Pons (tissue), 1 donor: ENCODE results near the gene NDUFB7.
"Not testable (repeated sequence)": the region's sequence is repeated elsewhere in the genome, so short reads cannot be mapped to it uniquely, and the experiment has no call there.

ENCODE experiments used
- DNase-seq: peaks from one replicate; pipeline ENCODE4 v3.0.0-alpha.2; 2016; ENCODE audit warnings: low spot score

Gene NDUFB7

GRCh38 chr19:14570864-14571527, 870 bp downstream of the NDUFB7 start:
- DNase-seq = no peak

DNA sequence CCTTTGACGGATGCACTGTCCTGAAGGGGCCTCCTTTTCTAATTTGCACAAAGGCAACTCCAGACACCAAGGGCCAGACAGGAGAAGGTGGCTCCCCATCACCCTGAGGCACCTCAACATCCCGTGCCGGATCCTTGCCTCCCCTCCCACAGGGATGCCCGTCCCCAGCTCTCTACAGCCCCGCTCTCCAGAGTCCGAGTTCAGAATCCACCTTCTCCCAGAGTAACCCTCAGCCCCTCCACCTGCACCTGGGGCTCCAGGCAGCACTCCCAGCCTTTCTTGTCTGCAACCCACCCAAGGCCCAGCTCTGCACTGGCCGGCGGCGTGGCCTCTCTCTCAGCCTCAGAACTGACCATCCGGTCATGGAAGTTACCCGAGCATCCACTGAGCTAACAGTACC, 4.8 kb downstream of the NDUFB7 start:
- DNase-seq = no peak

- no peak for DNase-seq
These were observed 5.2 kb downstream of the NDUFB7 start for GRCh38 chr19:14566712-14567077.

DNA sequence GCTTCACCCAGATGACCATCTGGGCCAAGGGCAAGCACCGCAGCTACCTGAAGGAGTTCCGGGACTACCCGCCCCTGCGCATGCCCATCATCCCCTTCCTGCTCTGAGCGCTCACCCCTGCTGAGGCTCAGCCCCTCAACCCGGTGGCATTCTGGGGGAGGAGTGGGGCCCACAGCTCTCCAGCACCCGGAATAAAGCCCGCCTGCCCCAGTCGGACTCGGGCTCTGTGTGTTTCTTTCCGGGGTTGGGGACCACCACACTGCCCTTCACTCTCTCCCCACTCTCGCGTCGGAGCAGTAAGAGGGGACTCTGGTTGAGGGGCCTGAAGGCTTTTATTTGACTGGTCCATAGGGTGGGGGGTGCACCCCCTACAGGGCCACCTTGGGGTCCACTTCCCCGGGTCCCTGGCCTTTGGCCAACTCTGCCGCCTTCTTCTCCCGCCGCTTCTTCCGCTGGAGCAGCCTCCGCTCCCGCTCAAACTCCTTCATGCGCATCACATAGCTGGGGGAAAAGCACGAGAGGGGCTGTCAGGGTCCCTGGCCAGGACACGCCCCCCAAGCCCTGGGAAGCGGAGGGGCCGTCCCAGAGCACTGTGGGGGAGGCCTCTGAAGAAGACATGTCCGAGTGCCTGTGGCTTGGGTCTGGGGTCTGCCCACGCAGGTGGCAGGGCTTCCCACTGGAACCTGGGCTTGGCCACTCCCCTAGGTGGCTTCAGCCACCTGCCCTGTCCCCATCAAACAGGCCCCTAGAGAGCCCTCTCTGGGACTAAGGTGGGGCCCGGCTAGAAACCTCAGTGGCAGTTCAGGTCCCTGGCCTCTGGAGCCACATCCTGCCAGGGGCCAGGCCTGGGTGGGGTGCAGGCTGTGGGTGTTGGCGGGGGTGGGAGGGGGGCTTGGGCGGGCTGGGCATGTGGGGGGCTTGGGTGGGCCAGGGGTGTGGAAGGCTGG, 5.8 kb downstream of the NDUFB7 start:
- no peak for DNase-seq

DNA sequence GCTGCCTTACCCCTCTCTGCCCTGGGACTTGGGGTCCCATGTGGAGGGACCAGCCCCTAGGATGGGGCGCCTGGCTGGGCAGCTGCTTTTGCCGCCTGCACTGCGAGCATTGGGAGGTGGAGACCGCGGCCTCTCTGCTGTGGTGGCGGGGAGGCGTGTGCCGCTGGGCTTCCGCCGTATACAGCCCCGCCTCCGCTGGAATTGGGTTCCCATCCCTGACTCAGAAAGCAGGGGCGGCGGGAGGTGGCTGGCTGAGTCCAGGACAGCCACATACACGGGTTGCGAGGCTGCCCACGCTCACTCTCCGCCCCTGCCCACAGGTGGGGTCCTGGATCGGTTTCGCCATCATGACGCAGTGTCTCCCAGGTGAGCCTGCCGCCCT, 6.6 kb downstream of the NDUFB7 start:
- DNase-seq = no peak

- not testable (repeated sequence) for DNase-seq
These were observed 7.1 kb downstream of the NDUFB7 start for GRCh38 chr19:14564652-14565297.

DNA sequence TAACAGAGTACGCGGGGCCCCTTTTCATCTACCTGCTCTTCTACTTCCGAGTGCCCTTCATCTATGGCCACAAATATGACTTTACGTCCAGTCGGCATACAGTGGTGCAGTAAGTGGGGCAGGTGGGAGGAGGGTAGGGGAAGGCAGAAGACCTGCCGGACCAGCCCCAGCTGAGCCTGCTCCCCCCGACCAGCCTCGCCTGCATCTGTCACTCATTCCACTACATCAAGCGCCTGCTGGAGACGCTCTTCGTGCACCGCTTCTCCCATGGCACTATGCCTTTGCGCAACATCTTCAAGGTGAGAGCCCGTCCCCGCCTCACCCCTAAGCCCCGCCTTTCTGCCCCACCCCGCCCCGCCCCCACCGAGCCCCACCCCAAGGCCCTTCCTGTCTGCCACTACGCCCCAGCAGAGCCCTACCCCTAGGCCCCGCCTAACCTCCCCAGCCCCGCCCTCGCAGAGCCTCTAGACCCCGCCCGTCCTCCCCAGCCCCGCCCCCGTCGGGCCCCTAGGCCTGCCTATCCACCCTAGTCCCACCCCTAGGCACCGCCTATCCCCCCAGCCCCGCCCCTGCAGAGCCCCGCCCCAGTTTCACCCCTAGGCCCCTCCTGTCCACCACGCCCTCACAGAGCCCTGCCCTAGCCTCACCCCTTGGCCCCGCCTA, 7.7 kb downstream of the NDUFB7 start:
- peak; percentile 1 for DNase-seq

DNA sequence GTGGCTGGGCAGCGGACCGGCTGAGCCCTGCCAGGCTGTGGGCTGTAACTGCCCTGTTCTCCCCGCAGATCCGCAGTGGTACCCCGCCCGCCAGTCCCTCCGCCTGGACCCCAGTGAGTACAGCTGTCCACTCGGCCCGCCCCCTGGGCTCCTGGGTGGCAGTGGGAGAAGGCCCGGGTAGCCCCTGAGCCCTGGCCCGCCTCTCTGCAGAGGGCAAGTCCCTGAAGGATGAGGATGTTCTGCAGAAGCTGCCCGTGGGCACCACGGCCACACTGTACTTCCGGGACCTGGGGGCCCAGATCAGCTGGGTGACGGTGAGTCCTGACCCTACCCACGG, 8.3 kb downstream of the NDUFB7 start:
- no peak for DNase-seq

- peak; percentile 1 for DNase-seq
These were observed 8.9 kb downstream of the NDUFB7 start for GRCh38 chr19:14562660-14563589.

- DNase-seq = peak; percentile 55
These were observed 10.0 kb downstream of the NDUFB7 start for GRCh38 chr19:14561847-14562351.

DNA sequence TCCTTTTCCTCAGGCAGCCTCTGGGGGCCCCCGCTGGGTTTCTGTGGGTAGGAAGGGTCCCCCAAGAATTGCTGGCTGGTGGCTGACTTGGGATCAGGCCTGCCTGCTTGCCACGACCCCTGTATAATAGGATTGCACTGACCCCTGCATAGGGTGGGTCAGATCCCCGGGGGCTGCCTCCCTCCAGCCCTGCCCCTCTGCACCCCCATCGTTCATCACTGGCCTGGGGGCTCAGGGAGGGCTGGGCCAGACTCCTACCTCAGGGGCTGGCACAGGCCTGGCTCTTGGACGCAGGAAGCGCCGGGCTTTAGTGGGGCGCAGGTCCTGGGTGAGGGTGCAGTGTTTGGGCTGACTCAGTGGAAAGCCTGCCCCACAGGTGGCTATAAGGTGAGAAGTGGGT, 10.6 kb downstream of the NDUFB7 start:
- no peak for DNase-seq

GRCh38 chr19:14560776-14561108, 11.1 kb downstream of the NDUFB7 start:
- peak; percentile 0 for DNase-seq

DNA sequence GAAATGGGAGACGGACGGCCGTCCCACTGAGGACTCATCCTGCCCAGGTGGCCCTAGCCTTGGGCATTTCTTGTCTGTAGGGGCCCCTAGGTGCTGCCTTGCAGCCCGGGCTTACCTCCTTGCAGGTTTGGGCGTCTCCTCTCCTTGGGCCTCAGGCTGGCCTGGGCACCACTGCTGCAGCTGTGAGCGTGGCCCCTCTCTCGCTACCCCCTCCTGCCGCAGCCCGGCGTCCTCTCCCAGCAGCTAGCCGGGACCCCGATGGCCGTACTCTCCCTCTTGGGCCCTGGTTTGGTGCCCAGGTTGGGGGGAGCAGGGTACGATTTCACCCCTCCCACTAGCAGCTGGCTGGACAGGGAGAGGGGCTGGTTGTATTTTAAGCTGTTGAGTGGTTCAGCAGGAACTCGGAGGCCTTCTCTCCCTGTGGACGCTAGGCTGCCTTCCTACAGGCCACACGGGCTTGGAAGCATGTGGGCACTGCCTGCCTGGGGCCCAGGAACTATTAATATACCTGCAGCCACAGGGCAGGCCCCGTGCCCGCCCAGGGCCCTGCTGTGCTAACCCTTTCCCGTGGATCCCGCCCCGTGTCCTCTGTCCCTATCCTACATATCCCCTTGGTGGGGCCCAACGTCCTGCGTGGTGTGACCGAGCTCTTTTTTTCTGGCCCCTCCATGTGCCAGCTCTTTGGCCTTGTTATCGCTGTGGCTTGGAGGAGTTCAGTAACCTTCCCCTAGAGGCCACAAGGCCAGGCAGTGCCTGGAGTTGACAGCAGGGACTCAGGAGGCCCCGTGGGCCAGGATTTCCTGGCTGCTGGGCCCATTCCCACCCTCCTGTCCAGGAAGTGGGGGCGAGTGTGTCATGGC, 11.7 kb downstream of the NDUFB7 start:
- DNase-seq = peak; percentile 0

DNA sequence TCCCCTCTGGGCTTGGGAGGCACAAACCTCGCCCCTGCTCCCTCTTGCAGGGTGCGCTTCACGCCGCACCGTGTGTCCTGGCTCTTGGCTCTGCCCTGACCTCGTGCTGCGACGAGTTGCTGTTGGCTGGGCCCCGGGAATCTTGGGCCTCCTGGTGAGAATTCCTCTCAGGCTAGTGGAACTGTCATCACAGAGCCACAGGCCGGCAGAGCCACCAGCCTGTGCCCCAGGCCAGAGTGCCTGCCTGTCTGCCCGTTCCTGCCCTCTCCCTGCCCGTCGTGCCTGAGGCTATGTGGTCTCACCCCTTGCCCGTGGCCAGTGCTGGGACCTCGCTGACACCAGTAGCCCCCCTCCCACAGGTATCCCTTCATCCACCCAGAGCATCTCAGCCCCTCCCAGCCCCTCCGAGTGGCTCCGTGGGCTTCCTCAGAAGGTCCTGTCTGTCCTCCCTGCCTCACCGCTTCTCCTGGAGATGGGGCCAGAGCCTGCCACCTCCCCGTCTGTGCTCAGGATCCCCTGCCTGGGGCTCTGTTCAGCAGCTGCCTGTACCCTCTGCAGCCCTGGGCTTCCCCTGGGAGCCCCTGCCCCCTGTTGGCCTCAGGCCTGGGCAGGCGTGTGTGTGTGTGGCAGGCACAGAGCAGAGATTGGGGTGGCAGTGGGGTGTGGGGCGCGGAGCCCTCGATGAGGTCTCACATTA, 13.3 kb downstream of the NDUFB7 start:
- DNase-seq = peak; percentile 0

GRCh38 chr19:14556662-14557188, 15.1 kb downstream of the NDUFB7 start:
- DNase-seq = peak; percentile 75

- no peak for DNase-seq
These were observed 15.8 kb downstream of the NDUFB7 start for GRCh38 chr19:14555918-14556661.

DNA sequence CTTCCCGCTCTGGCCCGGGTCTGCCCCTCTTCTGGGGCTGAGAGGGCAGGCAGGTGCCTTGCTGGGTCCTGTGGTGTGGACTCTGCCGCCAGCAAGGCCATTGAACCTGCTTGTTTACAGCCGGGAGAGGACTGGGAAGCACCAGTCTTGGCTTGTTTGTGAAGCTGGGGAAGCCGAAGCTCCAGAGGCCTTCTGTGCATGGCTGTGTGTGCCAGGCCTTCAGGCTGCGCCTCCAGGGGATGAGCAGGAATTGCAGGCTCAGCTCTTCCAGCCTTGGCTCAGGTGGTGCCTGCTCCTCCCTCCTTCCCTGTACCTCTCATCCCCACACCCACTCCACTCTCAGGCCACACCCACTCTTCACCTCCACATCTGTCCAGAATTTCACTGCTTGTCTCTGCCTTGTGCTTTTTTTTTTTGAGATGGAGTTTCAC, 17.5 kb downstream of the NDUFB7 start:
- DNase-seq = peak; percentile 65

GRCh38 chr19:14553939-14554243, 18.0 kb downstream of the NDUFB7 start:
- DNase-seq = no peak
